Measurements from ENCODE around the gene TRAPPC1.

DNA sequence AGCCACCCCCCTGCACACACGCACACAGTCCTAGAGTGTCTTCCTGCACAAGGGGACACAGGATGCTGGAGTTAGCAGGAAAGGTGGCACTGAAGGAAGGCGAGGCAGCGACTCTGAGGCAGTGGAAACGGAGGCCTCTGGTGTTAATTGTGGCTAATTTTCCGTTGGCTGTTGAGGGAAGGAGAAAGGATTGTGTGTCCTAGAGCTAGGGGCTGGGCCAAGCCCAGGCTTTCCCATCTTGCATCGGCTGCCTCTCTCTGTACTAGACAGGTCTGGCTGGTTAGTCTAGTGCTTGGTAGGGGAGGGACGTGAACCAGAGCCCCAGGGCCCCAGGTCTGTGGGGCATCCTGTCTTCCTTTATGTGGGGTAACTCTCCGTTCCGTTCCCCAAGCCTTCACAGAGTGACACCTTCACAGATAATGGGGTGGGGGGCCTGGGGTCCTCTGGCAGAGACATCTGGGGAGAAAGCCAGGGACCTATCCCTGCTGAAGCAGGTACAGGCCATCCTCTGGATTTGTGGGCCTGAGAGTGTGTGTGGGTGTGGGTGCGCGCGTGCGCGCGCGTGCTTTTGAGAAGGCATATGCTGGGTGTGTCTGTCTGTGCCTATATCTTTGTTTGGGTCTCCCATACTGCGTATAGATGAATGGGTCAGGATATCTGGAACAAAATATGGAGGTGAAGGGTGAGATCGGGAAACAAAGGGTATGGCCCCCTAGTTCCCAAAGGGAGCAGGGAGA is 43.4 kb downstream of the TRAPPC1 start, which contains the start of gene CHD3:
- TF ChIP-seq, protein P1, sequence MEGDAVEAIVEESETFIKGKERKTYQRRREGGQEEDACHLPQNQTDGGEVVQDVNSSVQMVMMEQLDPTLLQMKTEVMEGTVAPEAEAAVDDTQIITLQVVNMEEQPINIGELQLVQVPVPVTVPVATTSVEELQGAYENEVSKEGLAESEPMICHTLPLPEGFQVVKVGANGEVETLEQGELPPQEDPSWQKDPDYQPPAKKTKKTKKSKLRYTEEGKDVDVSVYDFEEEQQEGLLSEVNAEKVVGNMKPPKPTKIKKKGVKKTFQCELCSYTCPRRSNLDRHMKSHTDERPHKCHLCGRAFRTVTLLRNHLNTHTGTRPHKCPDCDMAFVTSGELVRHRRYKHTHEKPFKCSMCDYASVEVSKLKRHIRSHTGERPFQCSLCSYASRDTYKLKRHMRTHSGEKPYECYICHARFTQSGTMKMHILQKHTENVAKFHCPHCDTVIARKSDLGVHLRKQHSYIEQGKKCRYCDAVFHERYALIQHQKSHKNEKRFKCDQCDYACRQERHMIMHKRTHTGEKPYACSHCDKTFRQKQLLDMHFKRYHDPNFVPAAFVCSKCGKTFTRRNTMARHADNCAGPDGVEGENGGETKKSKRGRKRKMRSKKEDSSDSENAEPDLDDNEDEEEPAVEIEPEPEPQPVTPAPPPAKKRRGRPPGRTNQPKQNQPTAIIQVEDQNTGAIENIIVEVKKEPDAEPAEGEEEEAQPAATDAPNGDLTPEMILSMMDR (IDR thresholded peaks at IDR 0.05; ENCODE audit: low read depth, low read length, missing input control) = no peak
- TF ChIP-seq FOXA1 (IDR thresholded peaks at IDR 0.05) (no peak), RAD21 (IDR thresholded peaks at IDR 0.05) (no peak), GABPA (IDR thresholded peaks at IDR 0.05 in 1 of 2, conservative IDR thresholded peaks at IDR 0.05 in 1 of 2) (no peak), REST (IDR thresholded peaks at IDR 0.05) (no peak)
